Transverse colon (tissue), 3 donors: ENCODE measurements around the gene HS3ST4.

Experiments
- POLR2A ChIP-seq: fragments of 450-650 bp; IDR thresholded peaks from one replicate; pipeline ENCODE4 v1.6.1; 2016; ENCODE audit warnings: antibody characterized with exemption, mild to moderate bottlenecking, moderate library complexity
- TF ChIP-seq, protein P1 (sequence below), 5 experiments: fragments of 200-600 bp in 3 of 5; fragments of 450-650 bp in 2 of 5; sonication (generic) in 3 of 5; IDR thresholded peaks; 1 replicate in 2 of 5; 2 replicates in 3 of 5; pipeline ENCODE4 v1.5.1; 2016 to 2017; ENCODE audit warnings: antibody characterized with exemption in 5 of 5, inconsistent platforms in 3 of 5, mild to moderate bottlenecking in 2 of 5, moderate library complexity in 1 of 5

DNA sequence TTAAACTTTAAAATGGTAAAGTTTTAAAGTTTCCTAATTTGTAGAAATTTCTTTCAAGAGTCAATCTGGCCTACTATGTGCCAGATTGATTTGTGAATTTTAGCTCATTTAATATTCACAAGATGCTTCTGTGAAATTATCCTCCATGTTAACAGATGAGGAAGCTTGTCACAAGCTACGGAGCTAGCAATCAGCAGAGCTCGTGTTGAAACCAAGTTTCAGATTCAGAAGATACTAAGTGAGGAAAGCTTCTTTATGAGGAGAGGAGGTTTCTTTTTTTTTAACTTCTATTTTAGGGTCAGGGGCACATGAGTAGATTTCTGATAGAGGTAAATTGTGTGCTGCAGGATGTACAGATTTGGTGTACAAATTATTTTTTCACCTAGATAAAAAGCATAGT lies 135.9 kb downstream of the HS3ST4 start:
- TF ChIP-seq, protein P1, sequence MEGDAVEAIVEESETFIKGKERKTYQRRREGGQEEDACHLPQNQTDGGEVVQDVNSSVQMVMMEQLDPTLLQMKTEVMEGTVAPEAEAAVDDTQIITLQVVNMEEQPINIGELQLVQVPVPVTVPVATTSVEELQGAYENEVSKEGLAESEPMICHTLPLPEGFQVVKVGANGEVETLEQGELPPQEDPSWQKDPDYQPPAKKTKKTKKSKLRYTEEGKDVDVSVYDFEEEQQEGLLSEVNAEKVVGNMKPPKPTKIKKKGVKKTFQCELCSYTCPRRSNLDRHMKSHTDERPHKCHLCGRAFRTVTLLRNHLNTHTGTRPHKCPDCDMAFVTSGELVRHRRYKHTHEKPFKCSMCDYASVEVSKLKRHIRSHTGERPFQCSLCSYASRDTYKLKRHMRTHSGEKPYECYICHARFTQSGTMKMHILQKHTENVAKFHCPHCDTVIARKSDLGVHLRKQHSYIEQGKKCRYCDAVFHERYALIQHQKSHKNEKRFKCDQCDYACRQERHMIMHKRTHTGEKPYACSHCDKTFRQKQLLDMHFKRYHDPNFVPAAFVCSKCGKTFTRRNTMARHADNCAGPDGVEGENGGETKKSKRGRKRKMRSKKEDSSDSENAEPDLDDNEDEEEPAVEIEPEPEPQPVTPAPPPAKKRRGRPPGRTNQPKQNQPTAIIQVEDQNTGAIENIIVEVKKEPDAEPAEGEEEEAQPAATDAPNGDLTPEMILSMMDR (IDR thresholded peaks at IDR 0.05), result no peak
- TF ChIP-seq POLR2A, result no peak
